GM12891 (cell line): Measurements from ENCODE around the gene PAK4.
"Not testable (repeated sequence)": the region's sequence is repeated elsewhere in the genome, so short reads cannot be mapped to it uniquely, and the experiment has no call there.

Experiments
- DNase-seq: peaks from one replicate; pipeline ENCODE4 v3.0.0; 2011; ENCODE audit warnings: low spot score; ENCODE audit not compliant: insufficient read length
- FAIRE-seq: peaks from 2 replicates; lab custom pipeline; 2011; peaks lifted over from hg19 to GRCh38; lab: Jason Lieb, UNC
- PAX5 ChIP-seq: IDR thresholded peaks from 2 replicates; pipeline ENCODE4 v1.6.1; 2011; ENCODE audit warnings: low read length, moderate library complexity, mild to moderate bottlenecking; ENCODE audit not compliant: insufficient read depth, severe bottlenecking
- POLR2A ChIP-seq: IDR thresholded peaks from 2 replicates; pipeline ENCODE4 v1.6.1; 2011; ENCODE audit warnings: low read depth, low read length, control low read depth
- POLR2AphosphoS5 ChIP-seq: IDR thresholded peaks from 2 replicates; pipeline ENCODE4 v1.6.1; 2011; ENCODE audit warnings: low read depth, low read length, control low read depth
- POU2F2 ChIP-seq: IDR thresholded peaks from 2 replicates; pipeline ENCODE4 v1.6.1; 2011; ENCODE audit warnings: low read depth, mild to moderate bottlenecking, control low read depth, low read length, moderate library complexity
- SPI1 ChIP-seq: IDR thresholded peaks from 2 replicates; pipeline ENCODE4 v1.6.1; 2011; ENCODE audit warnings: low read depth, low read length, control low read depth
- TAF1 ChIP-seq: IDR thresholded peaks from 2 replicates; pipeline ENCODE4 v1.6.1; 2011; ENCODE audit warnings: low read depth, low read length, control low read depth

Gene PAK4

DNA sequence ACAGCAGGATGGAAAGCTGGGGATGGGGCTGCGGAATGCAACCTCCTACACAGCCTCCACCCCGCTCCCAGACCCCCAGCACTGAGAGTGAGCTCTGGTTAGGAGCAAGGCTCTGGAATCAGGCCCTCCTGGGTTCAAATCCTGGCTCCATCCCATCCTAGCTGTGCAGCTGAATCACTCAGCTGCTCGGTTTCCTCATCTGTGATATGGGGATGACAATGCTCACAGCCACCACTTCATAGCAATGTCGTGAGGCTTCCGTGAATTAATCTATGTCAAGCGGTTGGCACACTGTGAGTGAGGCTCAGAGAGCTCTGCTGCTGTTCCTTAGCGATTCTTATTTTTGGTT, 40.9 kb upstream of the PAK4 start:
- FAIRE-seq (no peak), DNase-seq (no peak)
- TF ChIP-seq PAX5 (no peak), POLR2A (no peak), POLR2AphosphoS5 (no peak), SPI1 (no peak), TAF1 (no peak), POU2F2 (no peak)

DNA sequence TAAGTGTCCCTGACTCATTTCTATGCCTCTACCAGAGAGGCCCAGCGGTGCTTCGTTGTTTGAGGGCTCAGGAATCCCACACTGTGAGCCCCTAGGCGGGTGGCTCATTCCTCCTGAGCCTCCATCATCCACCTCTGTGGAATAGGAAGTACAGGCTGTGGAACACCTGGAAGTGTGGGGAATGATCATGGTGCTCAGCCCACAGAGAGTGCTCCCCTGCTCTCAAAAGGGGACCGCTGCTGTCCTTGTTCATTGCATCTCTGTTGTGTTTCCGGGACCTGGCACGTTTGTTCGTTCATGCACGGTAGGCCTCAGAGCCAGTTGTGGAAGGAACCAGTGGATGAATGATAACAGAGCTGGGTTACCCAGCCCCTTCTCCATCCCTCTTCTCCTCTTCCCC, 40.2 kb upstream of the PAK4 start:
- no peak for FAIRE-seq
- DNase-seq, result no peak
- TF ChIP-seq TAF1 (no peak), SPI1 (no peak), PAX5 (no peak), POLR2A (no peak), POLR2AphosphoS5 (no peak), POU2F2 (no peak)

DNA sequence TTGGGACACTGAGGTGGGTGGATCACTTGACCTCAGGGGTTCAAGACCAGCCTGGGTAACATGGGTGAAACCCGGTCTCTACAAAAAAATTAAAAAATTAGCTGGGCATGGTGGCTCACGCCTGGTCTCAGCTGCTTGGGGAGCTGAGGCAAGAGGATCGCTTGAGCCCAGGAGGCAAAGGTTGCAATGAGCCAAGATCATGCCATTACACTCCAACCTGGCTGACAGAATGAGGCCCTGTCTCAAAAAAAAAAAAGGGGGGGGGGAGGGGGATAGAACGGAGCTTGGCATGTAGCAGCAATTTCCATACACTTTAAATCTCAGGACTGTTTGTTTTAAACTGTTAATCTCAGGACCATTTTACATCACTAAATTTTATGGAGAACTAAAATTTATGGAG, 39.2 kb upstream of the PAK4 start:
- FAIRE-seq, result no peak
- DNase-seq, result no peak
- no peak for TF ChIP-seq TAF1
- TF ChIP-seq SPI1, result no peak
- TF ChIP-seq POLR2A, result no peak
- TF ChIP-seq POU2F2, result no peak
- TF ChIP-seq POLR2AphosphoS5, result no peak
- TF ChIP-seq PAX5, result no peak

DNA sequence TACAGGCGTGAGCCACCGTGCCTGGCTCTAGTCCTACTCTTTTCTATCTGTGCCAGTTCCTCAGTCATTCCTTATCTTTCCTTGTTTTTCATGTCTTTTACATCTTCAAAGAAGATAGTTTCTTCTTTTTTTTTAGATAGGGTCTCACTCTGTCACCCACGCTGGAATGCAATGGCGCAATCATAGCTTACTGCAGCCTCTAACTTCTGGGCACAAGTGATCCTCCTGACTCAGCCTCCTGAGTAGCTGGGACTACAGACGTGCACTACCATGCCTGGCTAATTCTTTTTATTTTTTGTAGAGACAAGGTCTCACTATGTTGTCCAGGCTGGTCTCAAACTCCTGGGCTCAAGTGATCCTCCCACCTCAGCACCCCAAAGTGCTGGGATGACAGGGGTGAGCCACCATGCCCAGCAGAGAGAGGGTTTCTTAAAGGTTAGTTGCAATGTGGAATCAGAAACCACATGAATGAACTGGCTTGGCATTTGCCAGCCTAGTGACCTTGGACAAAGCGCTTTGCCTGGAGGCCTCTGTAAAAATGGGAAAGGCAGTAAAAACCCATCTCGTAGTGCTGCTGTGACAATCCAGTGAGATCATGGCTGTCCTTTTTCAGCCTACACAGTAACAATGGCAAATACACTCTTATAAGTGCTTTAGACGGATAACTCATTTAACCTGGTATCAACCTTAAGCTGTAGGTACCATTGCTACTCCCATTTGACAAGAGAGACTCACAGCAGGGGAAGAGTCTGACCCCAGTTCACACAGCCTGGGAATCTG, 37.5 kb upstream of the PAK4 start:
- DNase-seq (no peak), FAIRE-seq (no peak)
- TF ChIP-seq POLR2AphosphoS5 (no peak), TAF1 (no peak), POLR2A (no peak), PAX5 (no peak), POU2F2 (no peak), SPI1 (no peak)

DNA sequence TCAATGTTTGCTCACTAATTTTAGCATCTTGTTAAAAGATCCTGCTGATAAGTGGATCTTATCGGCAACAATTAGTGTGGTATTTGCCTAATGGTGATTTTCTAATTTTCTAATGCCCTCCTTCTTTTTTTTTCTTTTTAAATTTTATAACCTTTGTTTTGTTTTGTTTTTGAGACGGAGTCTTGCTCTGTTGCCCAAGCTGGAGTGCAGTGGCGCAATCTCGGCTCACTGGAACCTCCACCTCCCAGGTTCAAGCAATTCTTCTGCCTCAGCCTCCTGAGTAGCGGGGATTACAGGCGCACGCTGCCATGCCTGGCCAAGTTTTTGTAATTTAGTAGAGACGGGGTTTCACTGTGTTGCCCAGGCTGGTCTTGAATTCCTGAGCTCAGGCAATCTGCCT, 35.6 kb upstream of the PAK4 start:
- FAIRE-seq, DNase-seq: not testable (repeated sequence)

DNA sequence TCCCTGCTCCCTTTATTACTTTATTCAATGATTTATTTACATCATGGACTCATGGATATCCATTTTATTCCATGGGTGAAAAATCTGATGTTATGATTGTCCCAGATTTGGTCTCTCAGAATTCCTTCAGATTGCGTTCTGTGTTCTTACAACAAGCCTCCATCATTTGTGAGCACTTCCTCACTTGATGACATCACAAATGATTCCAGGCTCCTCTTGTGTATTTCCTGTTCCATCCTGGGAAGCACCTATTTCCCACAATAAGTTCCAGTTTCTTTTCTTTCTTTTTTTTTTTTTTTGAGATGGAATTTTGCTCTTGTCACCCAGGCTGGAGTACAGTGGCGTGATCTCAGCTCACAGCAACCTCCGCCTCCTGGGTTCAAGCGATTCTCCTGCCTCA, 34.7 kb upstream of the PAK4 start:
- no peak for TF ChIP-seq TAF1
- no peak for TF ChIP-seq PAX5
- no peak for TF ChIP-seq POLR2A
- no peak for TF ChIP-seq POLR2AphosphoS5
- TF ChIP-seq POU2F2, result no peak
- TF ChIP-seq SPI1, result no peak
- DNase-seq (no peak), FAIRE-seq (no peak)

DNA sequence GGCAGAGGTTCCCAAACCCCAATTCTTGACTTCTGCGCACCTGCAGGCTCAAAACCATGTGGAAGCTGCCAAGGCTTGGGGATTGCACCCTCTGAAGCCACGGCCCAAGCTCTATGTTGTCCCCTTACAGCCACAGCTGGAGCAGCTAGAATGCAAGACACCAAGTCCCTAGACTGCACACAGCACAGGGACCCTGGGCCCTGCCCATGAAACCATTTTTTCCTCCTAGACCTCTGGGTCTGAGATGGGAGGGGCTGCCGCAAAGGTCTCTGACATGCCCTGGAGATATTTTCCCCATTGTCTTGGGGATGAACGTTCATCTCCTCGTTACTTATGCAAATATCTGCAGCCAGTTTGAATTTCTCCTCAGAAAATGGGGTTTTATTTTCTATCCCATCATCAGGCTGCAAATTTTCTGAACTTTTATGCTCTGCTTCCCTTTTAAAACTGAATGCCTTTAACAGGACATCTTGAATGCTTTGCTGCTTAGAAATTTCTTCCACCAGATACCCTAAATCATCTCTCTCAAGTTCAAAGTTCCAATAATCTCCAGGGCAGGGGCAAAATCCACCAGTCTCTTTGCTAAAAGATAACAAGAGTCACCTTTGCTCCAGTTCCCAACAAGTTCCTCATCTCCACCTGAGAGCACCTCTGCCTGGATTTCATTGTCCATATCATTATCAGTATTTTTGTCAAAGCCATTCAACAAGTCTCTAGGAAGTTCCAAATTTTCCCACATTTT, 29.6 kb upstream of the PAK4 start:
- DNase-seq, FAIRE-seq: not testable (repeated sequence)

DNA sequence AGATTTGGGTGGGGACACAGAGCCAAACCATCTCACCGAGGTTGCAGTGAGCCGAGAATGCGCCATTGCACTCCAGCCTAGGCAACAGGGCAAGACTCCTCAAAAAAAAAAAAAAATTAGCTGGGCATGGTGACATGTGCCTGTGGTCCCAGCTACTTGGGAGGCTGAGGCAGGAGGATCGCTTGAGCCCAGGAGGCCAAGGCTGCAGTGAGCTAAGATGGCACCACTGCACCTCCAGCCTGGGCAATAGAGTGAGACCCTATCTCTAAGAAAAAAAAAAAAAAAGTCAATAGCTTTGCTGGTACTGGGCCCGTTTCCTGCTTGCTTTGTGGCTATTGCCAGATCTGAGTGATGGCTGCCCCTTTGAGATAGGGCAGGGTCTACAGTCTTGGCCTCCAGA, 28.3 kb upstream of the PAK4 start:
- TF ChIP-seq TAF1, result no peak
- no peak for TF ChIP-seq SPI1
- no peak for TF ChIP-seq POU2F2
- no peak for DNase-seq
- FAIRE-seq, result no peak

DNA sequence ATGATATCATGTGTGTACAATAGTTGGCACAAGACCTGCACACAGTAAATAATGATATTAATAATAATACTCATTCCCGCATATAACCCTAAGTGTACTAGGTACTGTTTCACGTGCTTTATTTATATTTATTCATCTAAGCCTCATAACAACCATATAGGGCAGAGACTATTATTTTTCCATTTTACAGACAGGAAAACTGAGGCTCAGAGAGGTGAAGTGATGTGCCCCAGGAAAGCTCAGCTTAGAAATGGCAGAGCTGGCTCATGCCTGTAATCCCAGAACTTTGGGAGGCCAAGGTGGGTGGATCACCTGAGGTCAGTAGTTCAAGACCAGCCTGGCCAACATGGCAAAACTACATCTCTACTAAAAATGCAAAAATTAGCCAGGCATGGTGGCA, 27.9 kb upstream of the PAK4 start:
- DNase-seq (no peak), FAIRE-seq (no peak)
- TF ChIP-seq POLR2AphosphoS5 (no peak), POU2F2 (no peak), PAX5 (no peak), POLR2A (no peak), SPI1 (no peak), TAF1 (no peak)

DNA sequence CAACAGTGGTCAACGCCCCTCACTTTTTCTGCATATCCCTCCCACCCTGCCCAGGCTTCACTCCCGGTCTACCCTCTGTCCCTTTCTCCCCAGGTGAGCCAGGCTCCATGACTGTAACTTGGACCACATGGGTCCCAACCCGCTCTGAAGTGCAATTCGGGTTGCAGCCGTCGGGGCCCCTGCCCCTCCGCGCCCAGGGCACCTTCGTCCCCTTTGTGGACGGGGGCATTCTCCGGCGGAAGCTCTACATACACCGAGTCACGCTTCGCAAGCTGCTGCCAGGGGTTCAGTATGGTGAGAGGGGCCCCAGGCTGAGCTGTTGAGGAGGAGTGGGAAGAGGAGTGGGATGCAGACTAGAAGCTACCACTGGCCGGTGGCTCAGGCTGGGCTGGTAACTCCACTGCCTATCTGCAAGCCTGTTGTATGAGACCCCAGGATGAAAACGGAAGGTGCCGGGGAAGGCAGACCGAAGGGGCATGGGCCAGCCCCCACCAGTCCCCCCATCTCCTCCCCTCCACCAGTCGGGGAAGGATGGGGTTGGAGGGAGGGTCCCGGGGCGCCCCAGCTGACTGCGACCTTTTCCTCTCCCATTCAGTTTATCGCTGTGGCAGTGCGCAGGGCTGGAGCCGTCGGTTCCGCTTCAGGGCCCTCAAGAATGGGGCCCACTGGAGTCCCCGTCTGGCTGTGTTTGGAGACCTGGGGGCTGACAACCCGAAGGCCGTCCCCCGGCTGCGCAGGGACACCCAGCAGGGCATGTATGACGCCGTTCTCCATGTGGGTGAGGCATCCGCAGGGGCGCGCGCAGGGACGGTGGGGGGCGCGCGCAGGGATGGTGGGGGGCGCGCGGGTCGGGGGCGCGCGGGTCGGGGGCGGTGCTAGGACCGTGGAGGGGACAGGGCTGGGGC, 27.0 kb upstream of the PAK4 start:
- no peak for DNase-seq
- TF ChIP-seq POLR2AphosphoS5, result no peak
- no peak for FAIRE-seq
